ENCODE results near the gene SEPTIN1. TPM values are rescaled to one million over a fixed set of nuclear protein-coding genes. Genes with fewer than 3 reads are reported as not detected.

The SEPTIN1 gene
- total and polyA plus RNA-seq, 2 of the 13 experiments (the other 11 are each of a cell fraction or from before 2014, with no cell fraction given) = 0.18 to 0.67 TPM

DNA sequence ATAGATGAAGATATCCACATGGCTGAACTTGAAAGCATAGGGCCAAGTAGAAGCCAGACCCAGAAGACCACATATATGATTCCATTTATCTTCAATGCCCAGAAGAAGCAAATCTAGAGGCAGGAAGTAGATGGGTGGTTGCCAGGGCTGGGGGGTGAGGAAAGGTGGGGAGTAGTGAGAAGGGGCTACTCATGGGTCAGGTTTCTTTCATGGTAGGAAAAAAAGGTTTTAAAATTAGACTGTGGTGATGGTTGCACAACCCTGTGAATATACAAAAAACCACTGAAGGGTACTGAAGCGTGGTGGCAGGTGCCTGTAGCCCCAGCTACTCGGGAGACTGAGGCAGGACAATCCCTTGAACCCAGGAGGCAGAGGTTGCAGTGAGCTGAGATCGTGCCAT is 32.7 kb downstream of the SEPTIN1 start:
- intact Hi-C loops (cut with micrococcal nuclease; ENCODE audit: unreplicated experiment) = no loop called here
- CTCF ChIA-PET (ENCODE audit: low intra/inter-chr PET ratio, low total read pairs) = no interaction called here
- POLR2A ChIA-PET = interaction anchor here (1.3 kb wide), 1 partner anchor 60 kb away, joined by 3 read pairs; no protein-coding TSS in a partner anchor

More for the DNA sequence above, 32.7 kb downstream of the SEPTIN1 start:
- Histone ChIP-seq H3K27ac (ENCODE audit: extremely low read length, insufficient read depth, low read length) (no peak overlapping the region), H3K9me3 (ENCODE audit: low read length) (no peaks in the 10 kb centered on the region), H3K9ac (ENCODE audit: insufficient read depth, low read depth, low read length) (no peak overlapping the region), H3K4me1 (ENCODE audit: insufficient read depth, low read length) (peaks cover 31% of the 10 kb centered on the region), H4K20me1 (ENCODE audit: insufficient read depth, low read length) (no peaks in the 10 kb centered on the region), H2AFZ (ENCODE audit: low read length) (no peak overlapping the region), H3K27me3 (ENCODE audit: control insufficient read depth in 1 of 2, insufficient read depth in 2 of 2, low read length in 2 of 2) (no peaks in the 10 kb centered on the region; a peak in 2 of 5 replicates), H3K79me2 (ENCODE audit: insufficient read depth, low read length) (peaks cover 11% of the 10 kb centered on the region), H3K36me3 (replicated peaks in 1 of 2; ENCODE audit: control insufficient read depth in 1 of 2, insufficient read depth in 2 of 2, low read length in 2 of 2) (peaks cover 8 to 41% of the 10 kb centered on the region in 2 experiments), H3K4me3 (replicated peaks in 1 of 3; ENCODE audit: insufficient read depth in 1 of 3, low read depth in 2 of 3, low read length in 3 of 3) (no peak overlapping the region), H3K4me2 (ENCODE audit: low read depth, low read length) (no peak overlapping the region)
- FAIRE-seq (no peak), ATAC-seq (no peak), DNase-seq (ENCODE audit: low spot score) (no peak)
- in situ Hi-C loops (cut with HindIII; ENCODE audit: extremely low pct_ligation_motif_present, low pct_unique_long_range_greater_than_20kb) = loop anchor here (10.0 to 25.0 kb wide), 2 partner anchors 265 to 762 kb away; partner anchors contain the start of gene ZNF689
- no TSS peak for BruUV-seq (replicated peaks)
- WGBS (ENCODE audit: low lambda C conversion rate) = 100% methylated on average over 3 of the region's 3 CpGs
- no peak for TF ChIP-seq ZIK1 (CRISPR knock-in tag; IDR thresholded peaks at IDR 0.05; ENCODE audit: borderline replicate concordance, low read depth)
- no peak for TF ChIP-seq FOXM1 (CRISPR knock-in tag; IDR thresholded peaks at IDR 0.05)
- TF ChIP-seq RNF2 (conservative IDR thresholded peaks at IDR 0.05; ENCODE audit: low read depth) = no peak
- TF ChIP-seq HNRNPL (IDR thresholded peaks at IDR 0.05; ENCODE audit: low read depth, low read length) = no peak
- TF ChIP-seq ZBTB20 (CRISPR knock-in tag; IDR thresholded peaks at IDR 0.05; ENCODE audit: borderline replicate concordance, low read depth) = no peak
- no peak for TF ChIP-seq ZNF557 (CRISPR knock-in tag; IDR thresholded peaks at IDR 0.05)
- no peak for TF ChIP-seq TGIF2 (CRISPR knock-in tag; IDR thresholded peaks at IDR 0.05)
- TF ChIP-seq, protein P1, sequence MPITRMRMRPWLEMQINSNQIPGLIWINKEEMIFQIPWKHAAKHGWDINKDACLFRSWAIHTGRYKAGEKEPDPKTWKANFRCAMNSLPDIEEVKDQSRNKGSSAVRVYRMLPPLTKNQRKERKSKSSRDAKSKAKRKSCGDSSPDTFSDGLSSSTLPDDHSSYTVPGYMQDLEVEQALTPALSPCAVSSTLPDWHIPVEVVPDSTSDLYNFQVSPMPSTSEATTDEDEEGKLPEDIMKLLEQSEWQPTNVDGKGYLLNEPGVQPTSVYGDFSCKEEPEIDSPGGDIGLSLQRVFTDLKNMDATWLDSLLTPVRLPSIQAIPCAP (CRISPR knock-in tag; IDR thresholded peaks at IDR 0.05; ENCODE audit: low read depth) = no peak
- no peak for TF ChIP-seq ARID2 (CRISPR knock-in tag; IDR thresholded peaks at IDR 0.05; ENCODE audit: borderline replicate concordance)
- no peak for TF ChIP-seq ZBTB21 (CRISPR knock-in tag; IDR thresholded peaks at IDR 0.05)
- no peak for TF ChIP-seq MAF1 (CRISPR knock-in tag; IDR thresholded peaks at IDR 0.05; ENCODE audit: borderline replicate concordance)
- TF ChIP-seq, protein P2, sequence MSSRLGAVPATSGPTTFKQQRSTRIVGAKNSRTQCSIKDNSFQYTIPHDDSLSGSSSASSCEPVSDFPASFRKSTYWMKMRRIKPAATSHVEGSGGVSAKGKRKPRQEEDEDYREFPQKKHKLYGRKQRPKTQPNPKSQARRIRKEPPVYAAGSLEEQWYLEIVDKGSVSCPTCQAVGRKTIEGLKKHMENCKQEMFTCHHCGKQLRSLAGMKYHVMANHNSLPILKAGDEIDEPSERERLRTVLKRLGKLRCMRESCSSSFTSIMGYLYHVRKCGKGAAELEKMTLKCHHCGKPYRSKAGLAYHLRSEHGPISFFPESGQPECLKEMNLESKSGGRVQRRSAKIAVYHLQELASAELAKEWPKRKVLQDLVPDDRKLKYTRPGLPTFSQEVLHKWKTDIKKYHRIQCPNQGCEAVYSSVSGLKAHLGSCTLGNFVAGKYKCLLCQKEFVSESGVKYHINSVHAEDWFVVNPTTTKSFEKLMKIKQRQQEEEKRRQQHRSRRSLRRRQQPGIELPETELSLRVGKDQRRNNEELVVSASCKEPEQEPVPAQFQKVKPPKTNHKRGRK (CRISPR knock-in tag; IDR thresholded peaks at IDR 0.05) = no peak
- TF ChIP-seq NFE2L1 (CRISPR knock-in tag; IDR thresholded peaks at IDR 0.05; ENCODE audit: borderline replicate concordance) = no peak
- no peak for TF ChIP-seq SKI (IDR thresholded peaks at IDR 0.05; ENCODE audit: partially characterized antibody)
- TF ChIP-seq ZFYVE20 (CRISPR knock-in tag; IDR thresholded peaks at IDR 0.05; ENCODE audit: borderline replicate concordance, low read depth) = no peak
- TF ChIP-seq ZNF317 (CRISPR knock-in tag; IDR thresholded peaks at IDR 0.05) = no peak
- no peak for TF ChIP-seq HNRNPLL (IDR thresholded peaks at IDR 0.05; ENCODE audit: low read depth, low read length, poor library complexity, severe bottlenecking)
- TF ChIP-seq, protein P3, sequence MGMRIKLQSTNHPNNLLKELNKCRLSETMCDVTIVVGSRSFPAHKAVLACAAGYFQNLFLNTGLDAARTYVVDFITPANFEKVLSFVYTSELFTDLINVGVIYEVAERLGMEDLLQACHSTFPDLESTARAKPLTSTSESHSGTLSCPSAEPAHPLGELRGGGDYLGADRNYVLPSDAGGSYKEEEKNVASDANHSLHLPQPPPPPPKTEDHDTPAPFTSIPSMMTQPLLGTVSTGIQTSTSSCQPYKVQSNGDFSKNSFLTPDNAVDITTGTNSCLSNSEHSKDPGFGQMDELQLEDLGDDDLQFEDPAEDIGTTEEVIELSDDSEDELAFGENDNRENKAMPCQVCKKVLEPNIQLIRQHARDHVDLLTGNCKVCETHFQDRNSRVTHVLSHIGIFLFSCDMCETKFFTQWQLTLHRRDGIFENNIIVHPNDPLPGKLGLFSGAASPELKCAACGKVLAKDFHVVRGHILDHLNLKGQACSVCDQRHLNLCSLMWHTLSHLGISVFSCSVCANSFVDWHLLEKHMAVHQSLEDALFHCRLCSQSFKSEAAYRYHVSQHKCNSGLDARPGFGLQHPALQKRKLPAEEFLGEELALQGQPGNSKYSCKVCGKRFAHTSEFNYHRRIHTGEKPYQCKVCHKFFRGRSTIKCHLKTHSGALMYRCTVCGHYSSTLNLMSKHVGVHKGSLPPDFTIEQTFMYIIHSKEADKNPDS (CRISPR knock-in tag; IDR thresholded peaks at IDR 0.05) = no peak
- TF ChIP-seq, protein P4, sequence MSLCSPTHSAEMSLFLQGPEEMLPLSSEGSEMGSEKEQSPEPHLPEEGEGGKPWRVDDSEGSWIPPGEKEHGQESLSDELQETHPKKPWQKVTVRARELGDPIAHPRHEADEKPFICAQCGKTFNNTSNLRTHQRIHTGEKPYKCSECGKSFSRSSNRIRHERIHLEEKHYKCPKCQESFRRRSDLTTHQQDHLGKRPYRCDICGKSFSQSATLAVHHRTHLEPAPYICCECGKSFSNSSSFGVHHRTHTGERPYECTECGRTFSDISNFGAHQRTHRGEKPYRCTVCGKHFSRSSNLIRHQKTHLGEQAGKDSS (CRISPR knock-in tag; IDR thresholded peaks at IDR 0.05; ENCODE audit: borderline replicate concordance, low read depth) = no peak
- TF ChIP-seq ZNF337 (CRISPR knock-in tag; IDR thresholded peaks at IDR 0.05; ENCODE audit: borderline replicate concordance, low read depth) = no peak
